Measurements from ENCODE around the gene TERT.

Gene TERT

GRCh38 chr5:1220831-1221230 is 74.0 kb downstream of the TERT start:
- H3K79me1 ChIP-seq (ENCODE audit: low read length) = no peaks in the 10 kb centered on the region
- H3K9ac ChIP-seq (ENCODE audit: low read length) = no peak overlapping the region
- no peak overlapping the region for H3K4me2 ChIP-seq (ENCODE audit: low read length)
- no CpG with 5 or more reads among the region's 19 CpGs for WGBS (ENCODE audit: extremely low coverage, insufficient coverage, insufficient read length)
- H4K8ac ChIP-seq (ENCODE audit: low read depth, low read length) = no peak overlapping the region
- no peak overlapping the region for H2AFZ ChIP-seq (ENCODE audit: insufficient read depth, low read length, poor library complexity)
- H3K4me3 ChIP-seq (ENCODE audit: low read depth, low read length) = no peak overlapping the region
- H2BK120ac ChIP-seq (ENCODE audit: insufficient read depth, low read length, poor library complexity) = no peak overlapping the region
- no peak overlapping the region for H2BK5ac ChIP-seq (ENCODE audit: low read depth, low read length, poor library complexity)
- no peak for DNase-seq
- no peaks in the 10 kb centered on the region for H3K27me3 ChIP-seq (ENCODE audit: insufficient read depth, low read length)
- no peaks in the 10 kb centered on the region for H3K36me3 ChIP-seq (ENCODE audit: control insufficient read depth in 1 of 2, insufficient read depth in 2 of 2, low read length in 2 of 2)
- H3K18ac ChIP-seq (ENCODE audit: low read length) = no peak overlapping the region
- no peak overlapping the region for H4K12ac ChIP-seq (ENCODE audit: low read depth, low read length)
- H2AK5ac ChIP-seq (ENCODE audit: low read length) = no peak overlapping the region
- no peaks in the 10 kb centered on the region for H3K4me1 ChIP-seq (ENCODE audit: control insufficient read depth in 1 of 2, insufficient read depth in 2 of 2, low read length in 2 of 2)
- no peaks in the 10 kb centered on the region for H3K79me2 ChIP-seq (ENCODE audit: control insufficient read depth, insufficient read depth, low read length, poor library complexity)
- H3K9me3 ChIP-seq (ENCODE audit: insufficient read depth, low read depth, low read length) = peaks cover 18% of the 10 kb centered on the region
- H3K27ac ChIP-seq (ENCODE audit: low read depth, low read length) = no peak overlapping the region
- no peak overlapping the region for H3K4ac ChIP-seq (ENCODE audit: low read depth, low read length)
- no peak overlapping the region for H3K14ac ChIP-seq (ENCODE audit: low read length)
- H2BK12ac ChIP-seq (ENCODE audit: low read length) = no peak overlapping the region
- H4K91ac ChIP-seq (ENCODE audit: low read depth, low read length) = no peak overlapping the region
- H3K23ac ChIP-seq (ENCODE audit: low read length) = no peak overlapping the region

- Histone ChIP-seq H3K18ac (ENCODE audit: low read length) (no peak overlapping the region), H3K4me1 (ENCODE audit: control insufficient read depth in 1 of 2, insufficient read depth in 2 of 2, low read length in 2 of 2) (no peaks in the 10 kb centered on the region), H4K12ac (ENCODE audit: low read depth, low read length) (no peak overlapping the region), H2BK120ac (ENCODE audit: insufficient read depth, low read length, poor library complexity) (no peak overlapping the region), H3K36me3 (ENCODE audit: control insufficient read depth in 1 of 2, insufficient read depth in 2 of 2, low read length in 2 of 2) (no peaks in the 10 kb centered on the region), H2AK5ac (ENCODE audit: low read length) (no peak overlapping the region), H3K9ac (ENCODE audit: low read length) (no peak overlapping the region), H3K27ac (ENCODE audit: low read depth, low read length) (no peak overlapping the region), H3K79me1 (ENCODE audit: low read length) (no peaks in the 10 kb centered on the region), H2BK5ac (ENCODE audit: low read depth, low read length, poor library complexity) (no peak overlapping the region), H4K8ac (ENCODE audit: low read depth, low read length) (no peak overlapping the region), H3K4me2 (ENCODE audit: low read length) (no peak overlapping the region), H3K4me3 (ENCODE audit: low read depth, low read length) (no peak overlapping the region), H4K91ac (ENCODE audit: low read depth, low read length) (no peak overlapping the region), H3K4ac (ENCODE audit: low read depth, low read length) (no peak overlapping the region), H3K14ac (ENCODE audit: low read length) (no peak overlapping the region), H2BK12ac (ENCODE audit: low read length) (no peak overlapping the region), H3K79me2 (ENCODE audit: control insufficient read depth, insufficient read depth, low read length, poor library complexity) (no peaks in the 10 kb centered on the region), H3K9me3 (ENCODE audit: insufficient read depth, low read depth, low read length) (peaks cover 23% of the 10 kb centered on the region), H3K27me3 (ENCODE audit: insufficient read depth, low read length) (no peaks in the 10 kb centered on the region), H2AFZ (ENCODE audit: insufficient read depth, low read length, poor library complexity) (no peak overlapping the region), H3K23ac (ENCODE audit: low read length) (no peak overlapping the region)
- DNase-seq = no peak
- WGBS (ENCODE audit: extremely low coverage, insufficient coverage, insufficient read length) = no CpG with 5 or more reads among the region's 9 CpGs
These were observed 74.5 kb downstream of the TERT start for GRCh38 chr5:1220351-1220750.

DNA sequence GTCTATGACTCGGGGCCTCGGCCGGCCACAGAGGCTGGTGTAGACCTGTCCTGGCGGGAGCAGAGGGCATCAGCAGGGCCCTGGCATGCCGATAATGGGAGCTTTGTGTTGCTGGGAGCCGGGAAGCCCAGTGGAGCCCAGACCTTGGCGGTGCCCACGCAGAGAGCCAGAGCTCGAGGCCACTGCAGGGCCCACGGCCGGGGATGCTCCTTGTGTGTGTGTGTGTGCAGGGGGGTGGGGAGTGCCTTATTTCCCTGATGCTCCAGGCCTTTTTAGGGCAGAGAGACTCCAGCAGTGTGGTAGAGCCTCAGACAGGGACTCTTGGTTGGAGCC is 75.1 kb downstream of the TERT start:
- no peak overlapping the region for H3K18ac ChIP-seq (ENCODE audit: low read length)
- no CpG with 5 or more reads among the region's 11 CpGs for WGBS (ENCODE audit: extremely low coverage, insufficient coverage, insufficient read length)
- no peak overlapping the region for H3K27ac ChIP-seq (ENCODE audit: low read depth, low read length)
- no peak for DNase-seq
- H4K12ac ChIP-seq (ENCODE audit: low read depth, low read length) = no peak overlapping the region
- H3K9ac ChIP-seq (ENCODE audit: low read length) = no peak overlapping the region
- no peak overlapping the region for H2AK5ac ChIP-seq (ENCODE audit: low read length)
- H2AFZ ChIP-seq (ENCODE audit: insufficient read depth, low read length, poor library complexity) = no peak overlapping the region
- H3K14ac ChIP-seq (ENCODE audit: low read length) = no peak overlapping the region
- no peak overlapping the region for H3K4me2 ChIP-seq (ENCODE audit: low read length)
- no peaks in the 10 kb centered on the region for H3K4me1 ChIP-seq (ENCODE audit: control insufficient read depth in 1 of 2, insufficient read depth in 2 of 2, low read length in 2 of 2)
- H3K79me1 ChIP-seq (ENCODE audit: low read length) = no peaks in the 10 kb centered on the region
- no peak overlapping the region for H4K91ac ChIP-seq (ENCODE audit: low read depth, low read length)
- H3K27me3 ChIP-seq (ENCODE audit: insufficient read depth, low read length) = no peaks in the 10 kb centered on the region
- H2BK12ac ChIP-seq (ENCODE audit: low read length) = no peak overlapping the region
- H4K8ac ChIP-seq (ENCODE audit: low read depth, low read length) = no peak overlapping the region
- no peaks in the 10 kb centered on the region for H3K79me2 ChIP-seq (ENCODE audit: control insufficient read depth, insufficient read depth, low read length, poor library complexity)
- no peak overlapping the region for H2BK5ac ChIP-seq (ENCODE audit: low read depth, low read length, poor library complexity)
- peaks cover 25% of the 10 kb centered on the region for H3K9me3 ChIP-seq (ENCODE audit: insufficient read depth, low read depth, low read length)
- no peaks in the 10 kb centered on the region for H3K36me3 ChIP-seq (ENCODE audit: control insufficient read depth in 1 of 2, insufficient read depth in 2 of 2, low read length in 2 of 2)
- no peak overlapping the region for H3K4me3 ChIP-seq (ENCODE audit: low read depth, low read length)
- no peak overlapping the region for H2BK120ac ChIP-seq (ENCODE audit: insufficient read depth, low read length, poor library complexity)
- no peak overlapping the region for H3K4ac ChIP-seq (ENCODE audit: low read depth, low read length)
- no peak overlapping the region for H3K23ac ChIP-seq (ENCODE audit: low read length)

DNA sequence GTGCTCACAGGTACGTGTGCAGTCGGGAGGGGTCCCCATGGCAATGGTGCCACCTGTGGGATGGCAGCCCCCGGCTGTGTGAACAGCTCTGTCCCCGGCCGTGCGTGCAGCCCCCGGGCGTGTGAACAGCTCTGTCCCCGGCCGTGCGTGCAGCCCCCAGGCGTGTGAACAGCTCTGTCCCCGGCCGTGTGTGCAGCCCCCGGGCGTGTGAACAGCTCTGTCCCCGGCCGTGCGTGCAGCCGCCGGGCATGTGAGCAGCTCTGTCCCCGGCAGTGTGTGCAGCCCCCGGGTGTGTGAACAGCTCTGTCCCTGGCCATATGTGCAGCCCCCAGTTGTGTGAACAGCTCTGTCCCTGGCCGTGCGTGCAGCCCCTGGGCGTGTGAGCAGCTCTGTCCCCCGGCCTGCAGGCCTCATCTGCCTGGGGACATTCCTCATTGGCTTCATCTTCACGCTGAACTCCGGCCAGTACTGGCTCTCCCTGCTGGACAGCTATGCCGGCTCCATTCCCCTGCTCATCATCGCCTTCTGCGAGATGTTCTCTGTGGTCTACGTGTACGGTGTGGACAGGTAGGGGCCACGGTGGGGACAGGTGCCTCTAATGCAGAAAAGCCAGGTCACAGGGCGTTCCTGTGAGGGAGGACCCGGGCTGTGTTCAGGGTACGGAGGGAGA is 75.6 kb downstream of the TERT start:
- Histone ChIP-seq H4K91ac (ENCODE audit: low read depth, low read length) (no peak overlapping the region), H2AFZ (ENCODE audit: insufficient read depth, low read length, poor library complexity) (no peak overlapping the region), H2AK5ac (ENCODE audit: low read length) (no peak overlapping the region), H3K23ac (ENCODE audit: low read length) (no peak overlapping the region), H2BK5ac (ENCODE audit: low read depth, low read length, poor library complexity) (no peak overlapping the region), H3K4ac (ENCODE audit: low read depth, low read length) (no peak overlapping the region), H3K36me3 (ENCODE audit: control insufficient read depth in 1 of 2, insufficient read depth in 2 of 2, low read length in 2 of 2) (no peaks in the 10 kb centered on the region), H4K8ac (ENCODE audit: low read depth, low read length) (no peak overlapping the region), H4K12ac (ENCODE audit: low read depth, low read length) (no peak overlapping the region), H3K4me2 (ENCODE audit: low read length) (no peak overlapping the region), H3K14ac (ENCODE audit: low read length) (no peak overlapping the region), H3K18ac (ENCODE audit: low read length) (no peak overlapping the region), H2BK12ac (ENCODE audit: low read length) (no peak overlapping the region), H3K27me3 (ENCODE audit: insufficient read depth, low read length) (no peaks in the 10 kb centered on the region), H3K79me2 (ENCODE audit: control insufficient read depth, insufficient read depth, low read length, poor library complexity) (no peaks in the 10 kb centered on the region), H3K9ac (ENCODE audit: low read length) (no peak overlapping the region), H2BK120ac (ENCODE audit: insufficient read depth, low read length, poor library complexity) (no peak overlapping the region), H3K9me3 (ENCODE audit: insufficient read depth, low read depth, low read length) (peaks cover 25% of the 10 kb centered on the region), H3K4me1 (ENCODE audit: control insufficient read depth in 1 of 2, insufficient read depth in 2 of 2, low read length in 2 of 2) (no peaks in the 10 kb centered on the region), H3K27ac (ENCODE audit: low read depth, low read length) (no peak overlapping the region), H3K79me1 (ENCODE audit: low read length) (no peaks in the 10 kb centered on the region), H3K4me3 (ENCODE audit: low read depth, low read length) (no peak overlapping the region)
- no CpG with 5 or more reads among the region's 38 CpGs for whole genome bisulfite sequencing (ENCODE audit: extremely low coverage, insufficient coverage, insufficient read length)
- DNase-seq = no peak

Data from trophoblast cell (in vitro differentiated cells and primary cell).